Measurements from ENCODE around the gene DGKE. TPM values are rescaled to one million over a fixed set of nuclear protein-coding genes. Genes with fewer than 3 reads are reported as not detected.
A peak's percentile ranks its signal among the peaks of the same experiment; 100 is the strongest.

Gene DGKE
- total RNA-seq, 1 experiment from 2014 or later = 8.5 TPM

DNA sequence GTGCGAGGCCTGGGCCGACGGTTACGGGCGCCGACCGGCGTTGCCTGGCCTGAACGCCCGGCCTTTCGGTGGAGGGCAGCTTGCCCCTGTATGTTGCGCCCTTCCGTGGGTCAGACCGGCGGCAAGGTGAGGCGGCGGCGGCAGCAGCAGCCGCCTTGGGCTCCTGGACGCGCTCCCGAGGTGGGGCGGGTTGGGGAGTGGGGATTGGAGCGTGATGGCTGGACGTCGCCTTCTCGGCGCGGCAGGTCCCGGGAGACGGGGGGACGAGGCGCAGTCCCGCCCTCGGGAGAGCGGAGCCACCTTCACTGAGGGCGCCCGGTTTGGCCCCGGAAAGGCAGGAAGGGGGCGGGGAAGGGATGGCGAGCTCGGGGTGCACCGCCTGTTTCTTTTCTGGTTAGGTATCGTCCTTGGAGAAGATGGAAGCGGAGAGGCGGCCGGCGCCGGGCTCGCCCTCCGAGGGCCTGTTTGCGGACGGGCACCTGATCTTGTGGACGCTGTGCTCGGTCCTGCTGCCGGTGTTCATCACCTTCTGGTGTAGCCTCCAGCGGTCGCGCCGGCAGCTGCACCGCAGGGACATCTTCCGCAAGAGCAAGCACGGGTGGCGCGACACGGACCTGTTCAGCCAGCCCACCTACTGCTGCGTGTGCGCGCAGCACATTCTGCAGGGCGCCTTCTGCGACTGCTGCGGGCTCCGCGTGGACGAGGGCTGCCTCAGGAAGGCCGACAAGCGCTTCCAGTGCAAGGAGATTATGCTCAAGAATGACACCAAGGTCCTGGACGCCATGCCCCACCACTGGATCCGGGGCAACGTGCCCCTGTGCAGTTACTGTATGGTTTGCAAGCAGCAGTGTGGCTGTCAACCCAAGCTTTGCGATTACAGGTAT lies 671 bp downstream of the DGKE start (continued):
- no peak for TF ChIP-seq ATF6 (CRISPR knock-in tag; IDR thresholded peaks at IDR 0.05)
- 0 out of 2 replicates have a peak, but pooled peaks have one; percentile 31 for TF ChIP-seq CREB1 (CRISPR knock-in tag; IDR thresholded peaks at IDR 0.05)
- TF ChIP-seq, protein P1, sequence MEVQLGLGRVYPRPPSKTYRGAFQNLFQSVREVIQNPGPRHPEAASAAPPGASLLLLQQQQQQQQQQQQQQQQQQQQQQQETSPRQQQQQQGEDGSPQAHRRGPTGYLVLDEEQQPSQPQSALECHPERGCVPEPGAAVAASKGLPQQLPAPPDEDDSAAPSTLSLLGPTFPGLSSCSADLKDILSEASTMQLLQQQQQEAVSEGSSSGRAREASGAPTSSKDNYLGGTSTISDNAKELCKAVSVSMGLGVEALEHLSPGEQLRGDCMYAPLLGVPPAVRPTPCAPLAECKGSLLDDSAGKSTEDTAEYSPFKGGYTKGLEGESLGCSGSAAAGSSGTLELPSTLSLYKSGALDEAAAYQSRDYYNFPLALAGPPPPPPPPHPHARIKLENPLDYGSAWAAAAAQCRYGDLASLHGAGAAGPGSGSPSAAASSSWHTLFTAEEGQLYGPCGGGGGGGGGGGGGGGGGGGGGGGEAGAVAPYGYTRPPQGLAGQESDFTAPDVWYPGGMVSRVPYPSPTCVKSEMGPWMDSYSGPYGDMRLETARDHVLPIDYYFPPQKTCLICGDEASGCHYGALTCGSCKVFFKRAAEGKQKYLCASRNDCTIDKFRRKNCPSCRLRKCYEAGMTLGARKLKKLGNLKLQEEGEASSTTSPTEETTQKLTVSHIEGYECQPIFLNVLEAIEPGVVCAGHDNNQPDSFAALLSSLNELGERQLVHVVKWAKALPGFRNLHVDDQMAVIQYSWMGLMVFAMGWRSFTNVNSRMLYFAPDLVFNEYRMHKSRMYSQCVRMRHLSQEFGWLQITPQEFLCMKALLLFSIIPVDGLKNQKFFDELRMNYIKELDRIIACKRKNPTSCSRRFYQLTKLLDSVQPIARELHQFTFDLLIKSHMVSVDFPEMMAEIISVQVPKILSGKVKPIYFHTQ (CRISPR knock-in tag; IDR thresholded peaks at IDR 0.05) = no peak
- TF ChIP-seq NR2C2 (CRISPR knock-in tag; IDR thresholded peaks at IDR 0.05) = 0 out of 2 replicates have a peak, but pooled peaks have one; percentile 28
- TF ChIP-seq, protein P2, sequence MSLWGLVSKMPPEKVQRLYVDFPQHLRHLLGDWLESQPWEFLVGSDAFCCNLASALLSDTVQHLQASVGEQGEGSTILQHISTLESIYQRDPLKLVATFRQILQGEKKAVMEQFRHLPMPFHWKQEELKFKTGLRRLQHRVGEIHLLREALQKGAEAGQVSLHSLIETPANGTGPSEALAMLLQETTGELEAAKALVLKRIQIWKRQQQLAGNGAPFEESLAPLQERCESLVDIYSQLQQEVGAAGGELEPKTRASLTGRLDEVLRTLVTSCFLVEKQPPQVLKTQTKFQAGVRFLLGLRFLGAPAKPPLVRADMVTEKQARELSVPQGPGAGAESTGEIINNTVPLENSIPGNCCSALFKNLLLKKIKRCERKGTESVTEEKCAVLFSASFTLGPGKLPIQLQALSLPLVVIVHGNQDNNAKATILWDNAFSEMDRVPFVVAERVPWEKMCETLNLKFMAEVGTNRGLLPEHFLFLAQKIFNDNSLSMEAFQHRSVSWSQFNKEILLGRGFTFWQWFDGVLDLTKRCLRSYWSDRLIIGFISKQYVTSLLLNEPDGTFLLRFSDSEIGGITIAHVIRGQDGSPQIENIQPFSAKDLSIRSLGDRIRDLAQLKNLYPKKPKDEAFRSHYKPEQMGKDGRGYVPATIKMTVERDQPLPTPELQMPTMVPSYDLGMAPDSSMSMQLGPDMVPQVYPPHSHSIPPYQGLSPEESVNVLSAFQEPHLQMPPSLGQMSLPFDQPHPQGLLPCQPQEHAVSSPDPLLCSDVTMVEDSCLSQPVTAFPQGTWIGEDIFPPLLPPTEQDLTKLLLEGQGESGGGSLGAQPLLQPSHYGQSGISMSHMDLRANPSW (CRISPR knock-in tag; conservative IDR thresholded peaks at IDR 0.05; ENCODE audit: low read depth) = 0 out of 2 replicates have a peak, but pooled peaks have one; percentile 73
- no peak for TF ChIP-seq TEAD4 (CRISPR knock-in tag; IDR thresholded peaks at IDR 0.05)
- TF ChIP-seq ZNF512 (CRISPR knock-in tag; IDR thresholded peaks at IDR 0.05; ENCODE audit: borderline replicate concordance) = no peak
- no peak for TF ChIP-seq ZNF317 (CRISPR knock-in tag; IDR thresholded peaks at IDR 0.05; ENCODE audit: borderline replicate concordance, low read depth)
- TF ChIP-seq ARID4B (CRISPR knock-in tag; IDR thresholded peaks at IDR 0.05; ENCODE audit: borderline replicate concordance) = 0 out of 2 replicates have a peak, but pooled peaks have one; percentile 40
- no peak for TF ChIP-seq ZNF232 (CRISPR knock-in tag; IDR thresholded peaks at IDR 0.05)
- TF ChIP-seq TEAD1 (CRISPR knock-in tag; IDR thresholded peaks at IDR 0.05) = 0 out of 2 replicates have a peak, but pooled peaks have one; percentile 12
- no peak; the same call in 1 of the 2 replicates for TF ChIP-seq FOXP4 (CRISPR knock-in tag; IDR thresholded peaks at IDR 0.05)
- no peak for TF ChIP-seq CREM (CRISPR knock-in tag; IDR thresholded peaks at IDR 0.05)
- no peak for TF ChIP-seq CTCF (IDR thresholded peaks at IDR 0.05)
- no peak for TF ChIP-seq IRF2 (CRISPR knock-in tag; IDR thresholded peaks at IDR 0.05; ENCODE audit: borderline replicate concordance, low read depth)
- TF ChIP-seq MXD4 (CRISPR knock-in tag; IDR thresholded peaks at IDR 0.05; ENCODE audit: borderline replicate concordance) = no peak
- no peak for TF ChIP-seq ZNF396 (CRISPR knock-in tag; IDR thresholded peaks at IDR 0.05; ENCODE audit: borderline replicate concordance)
- TF ChIP-seq, protein P3, sequence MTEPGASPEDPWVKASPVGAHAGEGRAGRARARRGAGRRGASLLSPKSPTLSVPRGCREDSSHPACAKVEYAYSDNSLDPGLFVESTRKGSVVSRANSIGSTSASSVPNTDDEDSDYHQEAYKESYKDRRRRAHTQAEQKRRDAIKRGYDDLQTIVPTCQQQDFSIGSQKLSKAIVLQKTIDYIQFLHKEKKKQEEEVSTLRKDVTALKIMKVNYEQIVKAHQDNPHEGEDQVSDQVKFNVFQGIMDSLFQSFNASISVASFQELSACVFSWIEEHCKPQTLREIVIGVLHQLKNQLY (CRISPR knock-in tag; IDR thresholded peaks at IDR 0.05) = no peak

All from WTC11 (cell line).